ENCODE measurements around the gene DARS1. TPM values are rescaled to one million over a fixed set of nuclear protein-coding genes. Genes with fewer than 3 reads are reported as not detected.
A peak's percentile ranks its signal among the peaks of the same experiment; 100 is the strongest.
"Not testable (repeated sequence)": the region's sequence is repeated elsewhere in the genome, so short reads cannot be mapped to it uniquely, and the experiment has no call there.

DARS1 gene
- total and polyA plus RNA-seq, 2 experiments from 2014 or later, result 138 to 182 TPM

GRCh38 chr2:135969655-135970387 lies 15.6 kb downstream of the DARS1 start:
- Histone ChIP-seq H3K27ac (no peak overlapping the region), H3K9me3 (ENCODE audit: low read depth) (no peaks in the 10 kb centered on the region), H3K4me1 (ENCODE audit: low read depth) (no peaks in the 10 kb centered on the region), H3K36me3 (peaks cover 15% of the 10 kb centered on the region), H3K4me3 (no peak overlapping the region), H3K27me3 (no peaks in the 10 kb centered on the region)
- TF ChIP-seq, protein P1, sequence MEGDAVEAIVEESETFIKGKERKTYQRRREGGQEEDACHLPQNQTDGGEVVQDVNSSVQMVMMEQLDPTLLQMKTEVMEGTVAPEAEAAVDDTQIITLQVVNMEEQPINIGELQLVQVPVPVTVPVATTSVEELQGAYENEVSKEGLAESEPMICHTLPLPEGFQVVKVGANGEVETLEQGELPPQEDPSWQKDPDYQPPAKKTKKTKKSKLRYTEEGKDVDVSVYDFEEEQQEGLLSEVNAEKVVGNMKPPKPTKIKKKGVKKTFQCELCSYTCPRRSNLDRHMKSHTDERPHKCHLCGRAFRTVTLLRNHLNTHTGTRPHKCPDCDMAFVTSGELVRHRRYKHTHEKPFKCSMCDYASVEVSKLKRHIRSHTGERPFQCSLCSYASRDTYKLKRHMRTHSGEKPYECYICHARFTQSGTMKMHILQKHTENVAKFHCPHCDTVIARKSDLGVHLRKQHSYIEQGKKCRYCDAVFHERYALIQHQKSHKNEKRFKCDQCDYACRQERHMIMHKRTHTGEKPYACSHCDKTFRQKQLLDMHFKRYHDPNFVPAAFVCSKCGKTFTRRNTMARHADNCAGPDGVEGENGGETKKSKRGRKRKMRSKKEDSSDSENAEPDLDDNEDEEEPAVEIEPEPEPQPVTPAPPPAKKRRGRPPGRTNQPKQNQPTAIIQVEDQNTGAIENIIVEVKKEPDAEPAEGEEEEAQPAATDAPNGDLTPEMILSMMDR (IDR thresholded peaks at IDR 0.05; ENCODE audit: low read depth, low read length), result no peak
- DNase-seq (ENCODE audit: low read depth in 1 of 2, low spot score in 1 of 2), result no peak

DNA sequence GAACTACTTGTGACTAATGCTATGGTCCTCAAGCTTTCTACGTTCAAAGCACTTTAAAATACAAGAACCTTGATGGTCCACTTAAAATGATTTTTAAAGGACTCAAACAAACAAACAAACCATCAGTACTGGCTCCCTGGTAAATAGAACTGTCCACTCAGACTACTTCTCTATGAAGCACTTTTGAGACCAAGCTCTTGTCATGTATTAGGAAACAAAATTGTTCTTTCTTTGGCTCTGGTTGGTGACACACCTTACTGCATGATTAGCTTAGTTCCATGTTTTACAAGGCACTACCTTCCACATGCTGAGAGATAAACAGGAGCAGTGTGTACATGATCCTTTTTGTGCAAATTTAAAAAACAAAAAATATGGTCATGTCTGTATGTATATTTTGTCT lies 19.7 kb downstream of the DARS1 start:
- DNase-seq (ENCODE audit: low read depth in 1 of 2, low spot score in 1 of 2), result no peak
- TF ChIP-seq, protein P1 (IDR thresholded peaks at IDR 0.05; ENCODE audit: low read depth, low read length), result no peak
- Histone ChIP-seq H3K27me3 (no peaks in the 10 kb centered on the region), H3K9me3 (ENCODE audit: low read depth) (no peaks in the 10 kb centered on the region), H3K36me3 (peaks cover 14% of the 10 kb centered on the region), H3K4me3 (no peak overlapping the region), H3K4me1 (ENCODE audit: low read depth) (no peaks in the 10 kb centered on the region), H3K27ac (no peak overlapping the region)

DNA sequence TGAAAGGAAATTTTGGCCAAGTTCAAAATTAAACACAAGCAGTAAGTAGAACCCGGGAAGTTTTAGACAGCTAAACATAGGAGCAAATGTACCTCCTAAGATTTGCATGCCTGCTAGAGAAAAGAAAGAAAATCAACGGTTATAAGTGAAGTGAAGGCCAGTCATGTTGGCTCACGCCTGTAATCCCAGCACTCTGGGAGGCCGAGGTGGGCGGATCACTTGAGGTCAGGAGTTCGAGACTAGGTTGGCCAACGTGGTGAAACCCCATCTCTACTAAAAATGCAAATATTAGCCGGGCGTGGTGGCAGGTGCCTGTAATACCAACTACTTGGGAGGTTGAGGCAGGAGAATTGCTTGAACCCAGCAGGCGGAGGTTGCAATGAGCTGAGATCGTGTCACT lies 21.0 kb downstream of the DARS1 start:
- not testable (repeated sequence) for H3K9me3 ChIP-seq (ENCODE audit: low read depth); H3K4me3 ChIP-seq; H3K27ac ChIP-seq; H3K4me1 ChIP-seq (ENCODE audit: low read depth); DNase-seq (ENCODE audit: low read depth in 1 of 2, low spot score in 1 of 2); H3K27me3 ChIP-seq
- H3K36me3 ChIP-seq, result peaks cover 16% of the 10 kb centered on the region

GRCh38 chr2:135963841-135964240 lies 21.6 kb downstream of the DARS1 start:
- no peak for DNase-seq (ENCODE audit: low read depth in 1 of 2, low spot score in 1 of 2)
- no peak overlapping the region for H3K27ac ChIP-seq
- no peaks in the 10 kb centered on the region for H3K9me3 ChIP-seq (ENCODE audit: low read depth)
- H3K27me3 ChIP-seq, result no peaks in the 10 kb centered on the region
- no peak overlapping the region for H3K4me3 ChIP-seq
- peaks cover 12% of the 10 kb centered on the region for H3K36me3 ChIP-seq
- TF ChIP-seq, protein P1 (IDR thresholded peaks at IDR 0.05; ENCODE audit: low read depth, low read length), result no peak
- no peaks in the 10 kb centered on the region for H3K4me1 ChIP-seq (ENCODE audit: low read depth)

DNA sequence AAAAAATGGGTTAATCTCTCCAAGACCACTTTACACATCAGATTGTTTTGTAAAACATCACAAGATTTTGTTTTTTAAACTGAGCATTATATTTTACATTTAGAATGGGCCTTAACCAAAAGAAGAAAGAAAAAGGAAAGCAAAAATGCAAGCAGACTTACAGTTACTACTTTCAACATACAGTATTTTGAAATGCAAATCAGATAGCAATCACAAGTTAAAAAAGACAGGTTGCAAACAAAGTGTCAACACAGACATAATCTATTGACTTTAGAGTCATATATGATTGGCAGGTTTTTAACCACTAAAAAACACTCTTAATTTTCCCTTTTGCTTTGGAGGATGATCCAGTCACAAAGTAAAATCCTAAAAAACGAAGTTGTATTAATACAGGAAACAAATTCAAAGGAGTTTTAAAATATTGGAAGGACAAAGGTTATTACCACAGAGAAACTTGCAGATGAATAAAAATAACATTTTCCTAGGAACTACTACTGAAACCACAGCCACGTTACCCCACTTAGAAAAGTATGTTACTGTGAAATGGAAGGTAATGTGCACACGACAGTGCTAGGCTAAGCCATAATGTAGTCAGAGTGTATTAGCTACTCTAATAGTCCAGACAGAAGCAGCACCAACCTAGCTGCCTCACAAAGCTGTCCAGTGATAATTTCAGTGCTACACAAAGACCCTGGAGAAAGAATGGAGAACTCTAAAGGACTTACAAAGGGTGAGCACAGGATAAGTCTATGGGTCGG lies 22.9 kb downstream of the DARS1 start:
- Histone ChIP-seq H3K36me3 (peaks cover 12% of the 10 kb centered on the region), H3K4me3 (no peak overlapping the region), H3K27me3 (no peaks in the 10 kb centered on the region), H3K4me1 (ENCODE audit: low read depth) (no peaks in the 10 kb centered on the region), H3K27ac (peak overlapping the region; percentile 9), H3K9me3 (ENCODE audit: low read depth) (no peaks in the 10 kb centered on the region)
- TF ChIP-seq, protein P1 (IDR thresholded peaks at IDR 0.05; ENCODE audit: low read depth, low read length), result no peak
- DNase-seq (ENCODE audit: low read depth in 1 of 2, low spot score in 1 of 2), result no peak
